Body of pancreas (tissue), 4 donors: ENCODE data around the gene RECK. TPM values are rescaled to one million over a fixed set of nuclear protein-coding genes. Genes with fewer than 3 reads are reported as not detected.
A peak's percentile ranks its signal among the peaks of the same experiment; 100 is the strongest.

Experiments used
- ATAC-seq: fragments of 150-250 bp; one replicate; pipeline ENCODE4 v1.9.1; 2016
- DNase-seq, 4 donors: peaks; one replicate each; pipeline ENCODE4 v3.0.0-alpha.2; 2019
- H3K27ac ChIP-seq, 4 donors: fragments of 200-600 bp; sonication (generic); 1 replicate in 3 of 4; 2 replicates in 1 of 4; pipeline versions ENCODE4 v1.5.1 to v1.6.1; 2016 to 2019; ENCODE audit warnings: mild to moderate bottlenecking in 1 of 4, mixed read lengths in 1 of 4, moderate library complexity in 1 of 4
- H3K27me3 ChIP-seq, 2 donors: fragments of 200-600 bp; sonication (generic); one replicate each; pipeline ENCODE4 v1.6.0; 2016; ENCODE audit warnings: mild to moderate bottlenecking in 1 of 2
- H3K36me3 ChIP-seq, 2 donors: fragments of 200-600 bp; sonication (generic); replicated peaks in 1 of 2; 2 replicates each; pipeline ENCODE4 v1.5.1; 2016; ENCODE audit warnings: low read depth in 2 of 2; ENCODE audit not compliant: insufficient read depth in 1 of 2
- H3K4me1 ChIP-seq: fragments of 200-600 bp; sonication (generic); one replicate; pipeline ENCODE4 v1.6.0; 2016
- H3K4me3 ChIP-seq, 2 donors: fragments of 200-600 bp; sonication (generic); 1 replicate in 1 of 2; 2 replicates in 1 of 2; pipeline ENCODE4 v1.5.1; 2016 to 2019
- H3K9me3 ChIP-seq, 3 donors: fragments of 200-600 bp; sonication (generic); 1 replicate in 2 of 3; 2 replicates in 1 of 3; pipeline ENCODE4 v1.5.1; 2016
- CTCF ChIP-seq, 7 experiments: fragments of 450-650 bp in 4 of 7; fragments of 200-600 bp in 3 of 7; sonication (generic) in 3 of 7; IDR thresholded peaks; one replicate each; pipeline ENCODE4 v1.5.1; 2016 to 2019; ENCODE audit warnings: antibody characterized with exemption in 7 of 7
- POLR2A ChIP-seq, 3 donors: fragments of 450-650 bp; IDR thresholded peaks; one replicate each; pipeline ENCODE4 v1.6.1; 2016; ENCODE audit warnings: antibody characterized with exemption in 3 of 3, mild to moderate bottlenecking in 2 of 3
- WGBS, 2 donors: methylation state at CpG; one replicate each; pipeline ENCODE4 v1.1.5; 2017; 5-methylcytosine and 5-hydroxymethylcytosine counted together
- intact Hi-C: fragments of 100-400 bp; cut with DNase I; formaldehyde crosslinking; loops from one replicate; pipeline ENCODE4 v1.15.1; 2023
- total RNA-seq, 2 donors: library from RNA; depleted of rRNA; stranded (reverse); fragments of >200 nt; gene quantifications; one replicate each; pipeline ENCODE4 v1.1.0, GENCODE V29; 2016

Gene RECK
- total RNA-seq, 2 donors from 2014 or later, result 2.6 to 7.0 TPM

GRCh38 chr9:36141288-36141687 is 104.6 kb downstream of the RECK start:
- no peak for ATAC-seq
- Histone ChIP-seq H3K27ac (peak overlapping the region in 1 of 4 donors; percentile 19), H3K27me3 (no peaks in the 10 kb centered on the region), H3K4me3 (no peak overlapping the region), H3K9me3 (peaks cover 0 to 7% (median 0%) of the 10 kb centered on the region in 3 donors), H3K4me1 (peaks cover 12% of the 10 kb centered on the region), H3K36me3 (no peaks in the 10 kb centered on the region)
- intact Hi-C loops, result no loop called here
- WGBS, 2 donors, result 29 to 45% methylated on average over 4 of the region's 4 CpGs
- peak in 1 of 4 donors; percentile 47 for DNase-seq
- TF ChIP-seq POLR2A (IDR thresholded peaks at IDR 0.05), result no peak
- TF ChIP-seq CTCF (IDR thresholded peaks at IDR 0.05), result peak in 1 of 7 experiments; percentile 17

DNA sequence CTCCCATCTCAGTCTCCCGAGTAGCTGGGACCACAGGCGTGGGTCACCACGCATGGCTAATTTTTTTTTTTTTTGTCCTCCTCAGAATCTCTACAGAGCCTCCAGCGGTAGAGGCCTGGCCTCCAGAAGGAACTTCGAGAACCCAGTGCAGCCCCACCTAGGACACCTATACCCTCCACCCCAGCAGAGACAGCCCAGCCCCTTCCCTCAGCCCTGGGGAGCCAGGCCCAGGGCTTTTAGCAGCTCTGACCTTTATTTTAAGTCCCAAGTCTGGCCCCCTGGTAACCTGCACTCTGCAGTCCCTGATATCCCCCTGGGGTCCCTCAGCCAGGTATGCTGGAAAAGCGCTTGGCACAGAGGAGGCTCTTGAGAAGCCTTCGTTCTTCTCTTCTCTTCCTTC is 105.0 kb downstream of the RECK start:
- H3K9me3 ChIP-seq, result peaks cover 0 to 7% (median 0%) of the 10 kb centered on the region in 3 donors
- H3K4me1 ChIP-seq, result peaks cover 8% of the 10 kb centered on the region
- intact Hi-C loops, result no loop called here
- TF ChIP-seq CTCF (IDR thresholded peaks at IDR 0.05) (no peak), POLR2A (IDR thresholded peaks at IDR 0.05) (no peak)
- no peaks in the 10 kb centered on the region for H3K36me3 ChIP-seq
- no peaks in the 10 kb centered on the region for H3K27me3 ChIP-seq
- ATAC-seq (no peak), DNase-seq (no peak)
- H3K4me3 ChIP-seq, result no peak overlapping the region
- H3K27ac ChIP-seq, result no peak overlapping the region
- 88 to 91% methylated on average over 7 of the region's 7 CpGs for WGBS, 2 donors

- Histone ChIP-seq H3K4me3 (no peak overlapping the region), H3K36me3 (no peaks in the 10 kb centered on the region), H3K9me3 (peaks cover 0 to 7% (median 0%) of the 10 kb centered on the region in 3 donors), H3K27ac (peak overlapping the region in 2 of 4 donors; percentile 54 to 72), H3K27me3 (no peaks in the 10 kb centered on the region), H3K4me1 (no peaks in the 10 kb centered on the region)
- intact Hi-C loops, result no loop called here
- peak; percentile 32 for ATAC-seq
- TF ChIP-seq CTCF (IDR thresholded peaks at IDR 0.05), result no peak
- no peak for TF ChIP-seq POLR2A (IDR thresholded peaks at IDR 0.05)
- DNase-seq, result no peak
- 51 to 65% methylated on average over 12 of the region's 12 CpGs for WGBS, 2 donors
These were observed 106.0 kb downstream of the RECK start for GRCh38 chr9:36142510-36143244.

DNA sequence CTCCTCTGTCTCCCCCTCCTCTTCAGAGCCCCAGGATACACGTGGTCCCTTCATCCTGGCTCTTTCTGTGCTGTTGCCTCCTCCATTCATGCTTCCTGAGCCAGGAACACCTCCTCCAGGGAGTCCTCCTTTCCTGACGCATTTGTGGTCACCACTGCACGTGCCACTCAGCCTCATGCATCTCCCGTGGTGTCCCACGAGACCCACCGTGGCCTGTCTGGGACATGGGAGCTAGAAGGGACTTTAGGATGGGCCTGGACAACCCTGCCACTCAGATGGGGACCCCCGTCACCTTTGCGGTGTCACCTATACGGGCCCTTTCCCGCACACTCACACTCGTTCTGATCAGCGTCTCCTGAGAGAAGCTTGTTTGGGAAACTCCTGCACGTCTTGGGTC is 106.5 kb downstream of the RECK start:
- TF ChIP-seq CTCF (IDR thresholded peaks at IDR 0.05) (no peak), POLR2A (IDR thresholded peaks at IDR 0.05) (no peak)
- no peaks in the 10 kb centered on the region for H3K27me3 ChIP-seq
- H3K4me3 ChIP-seq, result no peak overlapping the region
- ATAC-seq (no peak), DNase-seq (no peak)
- H3K36me3 ChIP-seq, result no peaks in the 10 kb centered on the region
- 75% methylated on average over 13 of the region's 13 CpGs for WGBS, 2 donors
- H3K27ac ChIP-seq, result peak overlapping the region in 2 of 4 donors; percentile 54 to 72
- intact Hi-C loops, result no loop called here
- no peaks in the 10 kb centered on the region for H3K4me1 ChIP-seq
- H3K9me3 ChIP-seq, result peaks cover 0 to 7% (median 0%) of the 10 kb centered on the region in 3 donors
